GM21367 (cell line): ENCODE data around the gene TMEM242.

Experiments
- ATAC-seq: cut with Tn5 transposase; IDR thresholded peaks from one replicate; pipeline ENCODE4 v1.9.1; 2021; ENCODE audit not compliant: unreplicated experiment

TMEM242 gene

DNA sequence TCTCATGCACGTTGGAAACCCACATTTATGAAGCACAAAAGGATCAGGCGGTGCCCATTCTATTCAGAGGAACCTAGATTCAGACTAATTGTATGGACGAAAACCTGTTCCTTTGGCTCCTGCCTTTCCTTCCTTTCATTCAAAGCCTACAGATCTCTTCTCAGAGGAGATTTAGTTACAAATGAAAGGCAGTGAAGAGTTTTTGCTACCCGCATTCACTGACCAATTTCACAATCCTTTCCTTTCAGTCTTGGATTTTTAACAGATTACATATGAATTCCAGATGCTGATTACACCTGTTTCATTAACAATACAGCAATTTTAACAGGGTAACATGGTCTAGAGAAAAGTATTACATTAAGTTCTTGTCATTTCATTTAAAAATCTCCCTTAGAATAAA, 32.0 kb downstream of the TMEM242 start:
- no peak for ATAC-seq

DNA sequence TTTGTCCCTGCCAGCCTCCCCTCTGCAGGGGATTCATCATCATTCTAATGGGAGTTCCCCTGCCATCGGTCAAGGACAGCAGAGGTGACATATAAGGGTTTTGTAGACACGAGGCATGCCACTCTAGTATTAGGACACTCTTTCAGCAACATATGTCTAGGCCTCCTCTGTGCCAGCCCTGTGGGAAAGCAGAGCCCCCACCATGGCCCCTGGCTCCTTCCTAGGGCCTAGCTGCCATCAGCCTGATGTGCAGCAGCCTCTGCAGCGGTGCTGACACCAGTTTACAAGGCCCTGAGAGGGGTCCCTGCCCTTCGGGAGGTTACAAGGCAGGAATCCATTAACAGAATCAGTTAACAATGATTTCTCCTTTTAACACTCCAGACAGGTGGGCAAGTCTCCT, 32.5 kb downstream of the TMEM242 start:
- ATAC-seq, result no peak

DNA sequence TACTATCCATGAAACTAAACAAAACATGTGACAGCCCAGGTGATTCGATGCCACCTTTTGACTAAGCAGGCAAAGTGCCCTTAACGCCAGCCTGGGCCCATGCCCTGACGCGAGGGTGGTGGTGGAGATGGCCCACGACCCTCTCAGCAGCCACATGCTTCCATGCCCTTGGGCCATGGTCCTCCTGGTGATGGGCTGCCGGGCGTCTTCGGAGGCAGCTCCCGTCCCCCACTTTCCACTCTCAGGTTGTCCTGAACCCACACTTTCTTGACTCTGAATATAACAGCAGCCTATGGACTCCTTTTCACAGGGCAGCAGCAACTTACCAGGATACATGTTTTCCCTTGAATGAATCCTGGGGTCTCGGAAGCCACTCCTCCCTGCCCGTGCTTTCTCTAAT, 33.6 kb downstream of the TMEM242 start:
- ATAC-seq, result no peak

DNA sequence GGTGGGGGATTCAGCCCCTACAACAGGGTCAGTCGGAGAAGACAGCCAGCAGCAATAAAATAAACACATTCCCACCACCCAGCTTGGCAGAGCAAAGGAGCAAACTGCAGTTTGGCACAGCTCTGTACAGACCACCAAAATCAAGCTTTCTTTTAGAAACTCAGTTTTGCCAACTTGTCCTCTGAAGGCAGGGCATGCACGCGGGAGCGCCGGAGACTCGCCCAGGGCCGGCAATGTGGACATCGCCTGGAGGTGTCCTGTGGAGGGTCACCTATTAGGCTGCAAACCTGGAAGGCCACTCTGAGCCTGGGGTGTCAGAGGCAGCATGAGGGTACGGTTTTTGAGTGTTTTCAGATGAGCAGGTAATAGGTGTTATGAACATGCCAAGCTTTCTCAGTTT, 34.7 kb downstream of the TMEM242 start:
- ATAC-seq, result no peak

- ATAC-seq, result no peak
Observed at GRCh38 chr6:157287923-157288322, 35.4 kb downstream of the TMEM242 start.

- no peak for ATAC-seq
Observed at GRCh38 chr6:157287247-157287850, 36.0 kb downstream of the TMEM242 start.

DNA sequence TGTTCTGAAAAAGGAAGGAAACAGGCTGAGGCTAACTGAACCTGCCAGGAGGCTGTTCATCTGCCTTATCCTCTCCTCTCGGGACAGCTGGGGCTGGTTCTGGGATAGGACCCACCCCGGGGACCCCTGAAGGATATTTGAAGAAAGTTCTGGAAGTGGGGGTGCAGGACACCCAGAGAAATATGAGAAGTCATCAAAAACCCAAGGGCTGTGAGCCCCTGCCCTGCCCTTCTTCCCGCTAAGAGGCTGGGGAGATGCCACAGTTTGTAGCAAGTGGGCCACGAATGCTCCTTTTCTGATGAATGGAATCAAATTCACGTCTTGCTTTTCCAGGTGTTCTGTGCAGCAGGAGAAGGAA, 37.9 kb downstream of the TMEM242 start:
- no peak for ATAC-seq

DNA sequence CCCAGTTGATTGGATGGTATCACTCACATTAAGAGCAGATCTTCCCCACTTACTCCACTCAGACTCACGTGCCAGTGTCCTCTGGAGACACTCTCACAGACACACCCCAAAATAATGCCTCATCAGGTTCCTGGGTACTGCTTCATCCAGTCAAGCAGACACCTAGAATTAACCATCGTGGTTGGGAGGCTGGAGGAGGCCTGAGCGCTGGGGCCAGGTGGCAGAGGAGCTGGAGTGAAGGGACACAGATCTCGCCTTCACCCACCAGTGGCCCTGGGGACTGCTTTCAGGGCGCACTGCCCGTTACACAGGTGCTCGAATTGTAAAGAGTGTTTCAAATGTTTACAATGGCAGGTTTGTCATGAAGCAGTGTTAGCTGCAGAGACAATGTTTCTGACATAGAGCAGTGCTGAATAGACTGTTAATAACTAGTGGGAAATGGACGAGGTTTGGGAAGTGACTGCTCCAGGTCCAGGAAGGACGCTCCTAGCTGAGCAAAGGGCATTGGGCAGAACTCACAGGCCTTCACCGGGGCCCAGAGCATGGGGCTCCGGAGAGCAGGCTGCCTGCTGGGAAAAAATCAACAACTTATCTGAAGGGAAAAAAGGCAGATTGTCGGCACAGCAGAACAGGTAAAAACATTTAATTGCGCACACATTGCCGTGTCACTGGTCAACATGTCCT, 38.4 kb downstream of the TMEM242 start:
- ATAC-seq, result no peak

GRCh38 chr6:157283900-157284737, 39.2 kb downstream of the TMEM242 start:
- no peak for ATAC-seq

- no peak for ATAC-seq
Observed at GRCh38 chr6:157283330-157283898, 39.9 kb downstream of the TMEM242 start.

DNA sequence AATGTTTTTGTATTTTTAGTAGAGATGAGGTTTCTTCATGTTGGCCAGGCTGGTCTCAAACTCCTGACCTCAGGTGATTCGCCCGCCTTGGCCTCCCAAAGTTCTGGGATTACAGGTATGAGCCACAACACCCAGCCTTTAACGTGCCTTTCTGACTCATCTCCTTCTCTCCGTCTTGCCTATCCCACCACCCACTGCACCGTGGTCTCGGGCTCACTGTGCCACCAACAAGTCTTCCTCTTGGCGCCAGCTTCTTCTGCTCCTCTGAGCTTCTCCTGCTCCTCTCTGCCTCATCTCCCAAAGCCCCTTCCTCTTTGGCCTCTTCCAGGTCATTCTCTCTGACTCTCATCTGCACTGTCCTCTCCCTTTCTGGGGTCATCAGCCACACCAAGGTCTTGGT, 41.0 kb downstream of the TMEM242 start:
- no peak for ATAC-seq

DNA sequence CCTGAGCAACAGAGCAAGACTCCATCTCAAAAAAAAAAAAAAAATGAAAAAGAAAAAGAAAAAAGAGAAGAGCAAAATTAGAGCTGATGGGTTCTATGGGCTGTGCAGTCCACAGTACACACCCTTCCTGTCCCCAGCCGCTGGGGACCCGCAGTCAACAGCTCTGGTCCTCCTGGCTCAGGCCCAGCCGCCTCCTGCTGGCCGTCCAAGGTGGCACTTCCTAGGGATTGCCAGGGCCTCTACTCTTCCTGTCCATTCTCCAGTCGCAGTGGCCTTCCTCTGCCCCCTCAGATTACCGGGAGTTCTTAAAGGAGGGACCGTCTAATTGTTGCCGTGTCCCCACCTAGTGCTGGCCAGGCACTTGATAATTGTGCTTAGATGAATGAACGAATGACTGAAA, 41.7 kb downstream of the TMEM242 start:
- ATAC-seq, result no peak

GRCh38 chr6:157280947-157281346, 42.4 kb downstream of the TMEM242 start:
- no peak for ATAC-seq

DNA sequence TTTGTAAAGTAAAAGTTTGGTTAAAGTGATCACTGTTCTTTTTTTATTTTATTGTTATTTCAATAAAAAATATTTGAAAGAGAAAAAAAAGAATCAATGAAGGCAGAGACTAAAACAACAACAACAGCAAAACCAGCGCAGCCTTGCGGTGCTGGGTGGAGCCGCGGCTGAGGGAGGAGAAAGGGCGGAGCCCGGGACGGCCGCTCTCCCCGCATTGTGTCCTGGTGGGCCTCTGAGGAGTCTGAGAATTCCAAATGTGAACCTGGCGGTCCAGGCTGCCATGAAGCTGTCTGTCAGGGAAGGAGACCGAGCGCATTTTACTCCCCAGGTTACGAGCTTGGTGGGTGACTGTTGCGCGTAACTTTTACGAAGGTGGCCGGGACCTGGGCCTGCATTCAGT, 43.2 kb downstream of the TMEM242 start:
- no peak for ATAC-seq

GRCh38 chr6:157278171-157278570, 45.1 kb downstream of the TMEM242 start:
- ATAC-seq, result no peak

GRCh38 chr6:157276731-157277130, 46.6 kb downstream of the TMEM242 start:
- ATAC-seq, result no peak

- no peak for ATAC-seq
Observed at GRCh38 chr6:157276134-157276532, 47.2 kb downstream of the TMEM242 start.

DNA sequence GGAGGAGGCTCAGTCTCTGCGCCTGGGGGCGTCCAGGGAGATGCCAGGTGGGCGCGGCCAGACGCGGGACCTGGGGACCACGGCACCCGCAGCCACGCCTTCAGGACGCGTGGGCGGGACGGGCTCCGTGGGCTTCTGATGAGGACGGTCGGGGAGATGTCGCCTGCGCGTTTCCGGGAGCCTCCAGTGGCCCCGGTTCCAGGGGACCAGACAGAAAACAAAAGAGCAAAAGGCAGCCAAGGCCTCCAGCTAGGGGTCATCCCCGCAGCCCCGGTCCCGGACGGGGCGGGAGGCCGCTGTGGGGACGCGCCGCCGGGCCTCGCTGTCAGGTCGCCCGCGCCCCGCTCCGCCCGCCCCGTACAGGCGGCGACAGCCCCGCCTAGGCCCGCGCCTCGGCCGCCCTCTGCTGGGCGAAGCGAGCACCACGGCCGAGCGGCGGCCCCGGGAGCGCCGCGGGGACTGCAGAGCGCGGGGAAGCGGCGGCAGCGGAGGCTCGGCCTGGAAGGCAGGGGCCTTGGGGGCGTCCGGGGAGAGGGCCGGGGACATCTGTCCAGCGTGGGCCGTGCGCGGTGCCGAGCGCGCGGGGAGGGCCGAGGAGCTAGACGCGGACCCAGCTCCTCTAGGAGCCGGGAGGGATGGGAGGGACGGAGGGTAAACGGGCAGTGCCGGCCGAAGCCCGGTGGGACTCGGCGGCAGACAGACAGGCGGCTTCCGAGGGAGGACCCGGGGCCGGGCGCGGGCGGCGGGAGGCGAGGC, 48.7 kb downstream of the TMEM242 start:
- peak; percentile 89 for ATAC-seq

DNA sequence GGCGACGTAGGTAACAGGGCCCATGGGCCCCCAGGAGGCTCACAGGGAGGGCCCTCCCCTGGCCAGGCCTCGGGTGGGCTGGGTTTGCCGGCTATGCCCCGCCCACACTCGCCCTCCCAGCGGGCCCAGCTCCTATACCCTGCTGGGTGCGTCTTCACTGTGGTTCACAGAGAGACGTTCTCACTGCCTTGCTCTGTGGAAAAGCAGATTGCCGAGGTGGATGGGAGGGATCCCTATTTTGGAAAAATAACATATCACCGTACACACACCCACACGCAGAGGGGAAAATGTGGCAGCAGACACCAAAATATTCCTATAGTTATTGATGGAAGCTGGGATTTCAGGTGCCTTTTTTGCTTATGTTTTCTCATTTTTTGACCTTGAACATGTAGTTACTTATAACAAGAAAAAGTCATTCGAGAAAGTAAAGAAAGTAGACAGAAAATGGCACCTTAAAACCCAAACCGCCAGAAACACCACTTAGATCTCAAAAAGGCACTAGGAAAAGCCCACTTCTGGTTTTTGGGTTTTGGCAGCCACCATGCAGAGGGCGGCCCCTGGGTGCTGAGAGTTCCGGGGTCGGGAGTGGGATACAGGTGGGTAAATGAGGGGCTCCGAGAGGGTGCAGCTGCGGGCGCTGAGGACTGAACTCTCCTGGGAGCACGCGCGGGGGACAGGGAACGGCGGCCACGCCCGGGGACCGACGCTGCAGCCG, 49.4 kb downstream of the TMEM242 start:
- peak; percentile 46 for ATAC-seq
